RPMI7951 (cell line): ENCODE measurements around the gene SLFN11. TPM values are rescaled to one million over a fixed set of nuclear protein-coding genes. Genes with fewer than 3 reads are reported as not detected.
"Not testable (repeated sequence)": the region's sequence is repeated elsewhere in the genome, so short reads cannot be mapped to it uniquely, and the experiment has no call there.

Experiments
- DNase-seq: peaks from one replicate; pipeline ENCODE4 v3.0.0-alpha.2; 2012; ENCODE audit warnings: low read depth
- total RNA-seq: library from RNA; depleted of rRNA; stranded (reverse); fragments of >200 nt; shearing (Covaris generic); gene quantifications from 2 replicates; pipeline ENCODE4 v1.2.3, GENCODE V29; 2014

The SLFN11 gene
- total RNA-seq, 1 experiment from 2014 or later = 32.7 TPM

- DNase-seq = no peak
These were observed 21.1 kb downstream of the SLFN11 start for GRCh38 chr17:35352284-35352683.

GRCh38 chr17:35350493-35350892 is 22.9 kb downstream of the SLFN11 start:
- DNase-seq = no peak

- DNase-seq = peak; percentile 66
These were observed 27.3 kb downstream of the SLFN11 start for GRCh38 chr17:35345926-35346771.

GRCh38 chr17:35345445-35345925 is 27.9 kb downstream of the SLFN11 start:
- DNase-seq = no peak

GRCh38 chr17:35344262-35344661 is 29.2 kb downstream of the SLFN11 start:
- no peak for DNase-seq

- DNase-seq = no peak
These were observed 31.1 kb downstream of the SLFN11 start for GRCh38 chr17:35342276-35342675.

- DNase-seq = no peak
These were observed 31.9 kb downstream of the SLFN11 start for GRCh38 chr17:35341411-35341992.

- DNase-seq = no peak
These were observed 35.2 kb downstream of the SLFN11 start for GRCh38 chr17:35338230-35338629.

- no peak for DNase-seq
These were observed 36.1 kb downstream of the SLFN11 start for GRCh38 chr17:35337364-35337763.

- not testable (repeated sequence) for DNase-seq
These were observed 39.8 kb downstream of the SLFN11 start for GRCh38 chr17:35333578-35333977.

GRCh38 chr17:35322749-35323148 is 50.7 kb downstream of the SLFN11 start:
- DNase-seq = no peak

GRCh38 chr17:35315971-35316370 is 57.5 kb downstream of the SLFN11 start:
- DNase-seq = no peak

GRCh38 chr17:35315283-35315682 is 58.1 kb downstream of the SLFN11 start:
- peak; percentile 80 for DNase-seq

GRCh38 chr17:35314415-35315216 is 58.8 kb downstream of the SLFN11 start:
- DNase-seq = no peak

GRCh38 chr17:35313875-35314409 is 59.5 kb downstream of the SLFN11 start:
- peak; percentile 11 for DNase-seq

GRCh38 chr17:35312790-35313711 is 60.4 kb downstream of the SLFN11 start:
- DNase-seq = peak; percentile 61

GRCh38 chr17:35312346-35312745 is 61.1 kb downstream of the SLFN11 start:
- DNase-seq = no peak

GRCh38 chr17:35309345-35309744 is 64.1 kb downstream of the SLFN11 start:
- DNase-seq = not testable (repeated sequence)
